Endothelial cell (in vitro differentiated cells): ENCODE measurements around the gene PTCRA. TPM values are rescaled to one million over a fixed set of nuclear protein-coding genes. Genes with fewer than 3 reads are reported as not detected.

ENCODE experiments used
- DNase-seq: peaks from one replicate; pipeline ENCODE4 v3.0.0; 2021; ENCODE audit warnings: low spot score
- H3K27ac Mint-ChIP-seq: one replicate; pipeline ENCODE4 v1.8.0; 2021; ENCODE audit warnings: mixed read lengths, inconsistent platforms; ENCODE audit not compliant: unreplicated experiment
- H3K27me3 Mint-ChIP-seq: one replicate; pipeline ENCODE4 v1.8.0; 2021; ENCODE audit warnings: mild to moderate bottlenecking, moderate library complexity, mixed read lengths, inconsistent platforms; ENCODE audit not compliant: unreplicated experiment
- H3K36me3 Mint-ChIP-seq: one replicate; pipeline ENCODE4 v1.8.0; 2021; ENCODE audit warnings: mild to moderate bottlenecking, low read depth, mixed read lengths, inconsistent platforms; ENCODE audit not compliant: unreplicated experiment
- H3K4me1 Mint-ChIP-seq: one replicate; pipeline ENCODE4 v1.8.0; 2021; ENCODE audit warnings: mild to moderate bottlenecking, mixed read lengths, inconsistent platforms; ENCODE audit not compliant: unreplicated experiment
- H3K4me3 Mint-ChIP-seq: one replicate; pipeline ENCODE4 v1.8.0; 2021; ENCODE audit warnings: mild to moderate bottlenecking, mixed read lengths, inconsistent platforms; ENCODE audit not compliant: unreplicated experiment
- H3K9me3 Mint-ChIP-seq: one replicate; pipeline ENCODE4 v1.8.0; 2021; ENCODE audit warnings: mixed read lengths, inconsistent platforms; ENCODE audit not compliant: unreplicated experiment
- total RNA-seq: library from RNA; stranded (reverse); fragmentation: NEBNext Ultra II Directional; extraction: Animal tissue kit (Norgen Biotek cat#: 25700); gene quantifications from one replicate; pipeline ENCODE4 v1.2.1, GENCODE V29; 2021; ENCODE audit not compliant: unreplicated experiment
- TF ChIP-seq, protein P1 (sequence below): fragments of 200-600 bp; sonication (generic); IDR thresholded peaks from one replicate; pipeline ENCODE4 v1.5.0; 2021; ENCODE audit warnings: antibody characterized with exemption; ENCODE audit not compliant: unreplicated experiment

The PTCRA gene
- total RNA-seq, 1 donor from 2014 or later = not detected

DNA sequence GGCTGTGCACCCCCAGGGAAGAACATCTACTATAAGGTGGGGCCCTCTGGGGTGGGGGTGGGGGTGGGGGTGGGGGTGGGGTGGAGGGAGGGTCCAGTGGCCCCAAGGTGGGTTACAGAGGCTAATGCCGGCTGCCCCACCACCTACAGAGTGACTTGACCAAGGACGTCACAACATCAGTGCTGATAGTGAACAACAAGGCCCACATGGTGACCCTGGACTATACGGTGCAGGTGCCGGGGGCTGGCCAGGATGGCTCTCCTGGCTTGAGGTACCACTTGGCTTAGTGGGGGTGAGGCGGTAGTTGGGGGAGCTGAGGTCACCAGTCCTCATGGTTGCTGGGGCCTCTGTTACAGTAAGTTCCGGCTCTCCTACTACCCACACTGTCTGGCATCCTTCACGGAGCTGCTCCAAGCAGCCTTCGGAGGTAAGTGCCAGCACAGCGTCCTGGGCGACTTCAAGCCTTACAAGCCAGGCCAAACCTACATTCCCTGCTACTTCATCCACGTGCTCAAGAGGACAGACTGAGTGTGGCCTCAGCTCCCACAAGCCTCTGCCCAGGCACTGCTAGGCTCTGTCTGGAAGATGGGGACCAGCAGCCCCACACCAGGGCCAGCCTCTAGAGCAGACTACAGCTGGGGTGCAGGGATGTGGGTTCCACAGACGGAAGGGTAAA lies 47.5 kb downstream of the PTCRA start:
- TF ChIP-seq, protein P1, sequence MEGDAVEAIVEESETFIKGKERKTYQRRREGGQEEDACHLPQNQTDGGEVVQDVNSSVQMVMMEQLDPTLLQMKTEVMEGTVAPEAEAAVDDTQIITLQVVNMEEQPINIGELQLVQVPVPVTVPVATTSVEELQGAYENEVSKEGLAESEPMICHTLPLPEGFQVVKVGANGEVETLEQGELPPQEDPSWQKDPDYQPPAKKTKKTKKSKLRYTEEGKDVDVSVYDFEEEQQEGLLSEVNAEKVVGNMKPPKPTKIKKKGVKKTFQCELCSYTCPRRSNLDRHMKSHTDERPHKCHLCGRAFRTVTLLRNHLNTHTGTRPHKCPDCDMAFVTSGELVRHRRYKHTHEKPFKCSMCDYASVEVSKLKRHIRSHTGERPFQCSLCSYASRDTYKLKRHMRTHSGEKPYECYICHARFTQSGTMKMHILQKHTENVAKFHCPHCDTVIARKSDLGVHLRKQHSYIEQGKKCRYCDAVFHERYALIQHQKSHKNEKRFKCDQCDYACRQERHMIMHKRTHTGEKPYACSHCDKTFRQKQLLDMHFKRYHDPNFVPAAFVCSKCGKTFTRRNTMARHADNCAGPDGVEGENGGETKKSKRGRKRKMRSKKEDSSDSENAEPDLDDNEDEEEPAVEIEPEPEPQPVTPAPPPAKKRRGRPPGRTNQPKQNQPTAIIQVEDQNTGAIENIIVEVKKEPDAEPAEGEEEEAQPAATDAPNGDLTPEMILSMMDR = no peak
- peaks cover 5% of the 10 kb centered on the region for H3K4me1 Mint-ChIP-seq
- no peak for DNase-seq
- peaks cover 10% of the 10 kb centered on the region for H3K27me3 Mint-ChIP-seq
- no peak overlapping the region for H3K27ac Mint-ChIP-seq
- no peak overlapping the region for H3K4me3 Mint-ChIP-seq
- no peaks in the 10 kb centered on the region for H3K9me3 Mint-ChIP-seq
- H3K36me3 Mint-ChIP-seq = peaks cover 19% of the 10 kb centered on the region

DNA sequence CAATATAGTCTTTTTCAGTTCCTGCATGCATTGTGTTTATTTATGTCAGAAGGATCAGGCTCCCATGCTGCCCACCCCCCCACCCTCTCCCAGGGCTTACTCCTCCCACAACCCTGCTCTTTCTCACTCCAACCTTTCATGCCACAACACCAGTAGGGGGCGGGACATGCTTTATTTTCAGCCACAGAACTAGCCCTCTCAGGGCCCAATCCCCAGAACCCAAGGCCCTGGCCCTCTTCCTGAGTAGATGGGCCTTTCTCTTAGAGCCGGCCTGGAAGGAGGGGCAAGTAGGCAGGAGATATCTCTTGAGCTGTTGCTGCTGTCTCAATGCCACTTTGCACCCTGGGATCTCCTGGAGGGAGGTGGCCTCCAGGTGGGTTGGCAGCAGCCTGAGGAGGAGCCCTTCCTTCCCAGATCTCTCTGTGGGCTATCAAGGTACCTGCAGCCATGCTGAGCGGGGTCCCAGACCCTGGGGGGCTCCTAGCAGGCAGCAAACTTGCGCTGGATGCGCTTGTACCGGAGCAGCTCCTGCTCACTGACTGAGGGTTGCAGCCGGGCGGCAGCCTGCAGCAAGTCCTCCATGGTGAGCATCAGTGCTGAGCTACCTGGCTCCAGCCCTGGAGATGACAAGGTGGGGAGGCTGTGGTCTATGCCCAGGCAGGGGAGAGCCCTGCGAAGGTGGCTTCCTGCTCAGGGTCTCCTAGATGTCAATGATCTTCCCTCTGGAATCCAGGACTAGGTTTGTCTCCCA lies 48.2 kb downstream of the PTCRA start:
- no peak overlapping the region for H3K4me3 Mint-ChIP-seq
- TF ChIP-seq, protein P1 = peak; percentile 39
- H3K4me1 Mint-ChIP-seq = peaks cover 5% of the 10 kb centered on the region
- H3K27me3 Mint-ChIP-seq = peaks cover 10% of the 10 kb centered on the region
- H3K36me3 Mint-ChIP-seq = peaks cover 19% of the 10 kb centered on the region
- H3K27ac Mint-ChIP-seq = no peak overlapping the region
- peak; percentile 62 for DNase-seq
- no peaks in the 10 kb centered on the region for H3K9me3 Mint-ChIP-seq

DNA sequence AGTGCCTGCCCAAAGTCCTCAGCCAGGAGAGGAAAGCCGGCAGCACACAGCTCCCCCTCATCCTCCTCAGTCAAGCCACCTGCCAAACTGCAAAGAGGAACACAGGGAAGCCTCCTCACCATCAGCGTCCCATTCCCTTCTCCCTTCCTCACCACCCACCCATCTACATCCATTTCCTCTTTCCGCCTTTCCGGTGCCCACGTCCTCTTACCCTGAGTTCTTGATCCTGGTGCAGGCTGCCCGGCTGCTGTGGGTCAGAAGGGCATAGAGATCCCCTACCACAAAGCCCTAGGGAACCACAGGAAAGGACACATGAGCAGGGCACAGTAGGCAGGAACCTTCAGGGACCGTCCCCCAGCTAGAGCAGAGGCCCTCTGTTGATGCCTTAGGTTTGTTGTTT lies 50.7 kb downstream of the PTCRA start:
- Mint-ChIP-seq H3K4me3 (no peak overlapping the region), H3K27me3 (peaks cover 10% of the 10 kb centered on the region), H3K9me3 (no peaks in the 10 kb centered on the region), H3K27ac (no peak overlapping the region), H3K4me1 (peaks cover 1% of the 10 kb centered on the region), H3K36me3 (peaks cover 19% of the 10 kb centered on the region)
- DNase-seq = no peak
- TF ChIP-seq, protein P1 = no peak

DNA sequence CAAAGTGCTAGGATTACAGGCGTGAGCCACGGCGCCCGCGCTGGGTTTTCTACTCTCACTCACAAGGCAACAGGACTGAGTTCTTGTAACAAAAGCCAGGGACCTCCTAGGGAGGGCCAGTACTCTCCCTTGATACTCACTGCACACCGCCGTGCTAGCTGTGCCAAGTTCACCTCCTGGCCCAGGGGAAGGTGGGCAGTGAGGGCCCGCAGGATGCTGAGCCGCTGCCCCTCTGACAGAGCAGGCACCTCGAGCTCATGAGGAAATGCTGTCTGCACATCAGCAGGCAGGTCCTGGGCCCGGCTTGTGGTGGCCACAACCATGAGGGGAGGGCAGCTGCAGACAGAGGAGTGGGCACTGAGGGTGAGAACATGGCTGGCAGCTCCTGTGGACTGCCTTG lies 51.4 kb downstream of the PTCRA start:
- H3K4me3 Mint-ChIP-seq = no peak overlapping the region
- no peak for DNase-seq
- TF ChIP-seq, protein P1 = no peak
- peaks cover 3% of the 10 kb centered on the region for H3K4me1 Mint-ChIP-seq
- no peak overlapping the region for H3K27ac Mint-ChIP-seq
- H3K27me3 Mint-ChIP-seq = peaks cover 6% of the 10 kb centered on the region
- H3K36me3 Mint-ChIP-seq = peaks cover 13% of the 10 kb centered on the region
- no peaks in the 10 kb centered on the region for H3K9me3 Mint-ChIP-seq

DNA sequence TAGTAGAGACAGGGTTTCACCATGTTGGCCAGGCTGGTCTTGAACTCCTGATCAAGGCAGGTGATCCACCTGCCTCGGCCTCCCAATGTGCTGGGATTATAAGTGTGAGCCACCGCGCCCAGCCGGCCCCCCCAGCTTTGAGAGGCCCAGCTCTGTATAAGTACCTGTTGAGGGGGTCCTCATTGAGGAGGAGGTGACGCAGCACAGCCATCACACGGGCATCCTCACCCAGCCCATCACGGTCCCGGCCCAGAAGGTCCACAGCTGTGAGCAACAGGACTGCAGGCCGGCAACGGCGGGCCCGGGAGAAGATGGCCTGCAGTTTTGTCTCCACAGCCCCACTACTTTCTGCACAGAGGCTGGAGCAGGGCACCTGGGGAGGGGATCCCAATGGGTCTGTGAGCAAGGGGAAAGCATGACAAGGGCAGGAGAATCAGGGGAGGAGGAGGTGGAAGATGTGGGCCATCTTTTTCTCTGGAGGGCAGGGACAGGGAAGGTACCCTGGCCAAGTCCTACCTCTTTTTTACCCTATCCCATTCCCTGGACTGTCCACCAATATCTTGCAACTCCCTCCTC lies 52.4 kb downstream of the PTCRA start:
- TF ChIP-seq, protein P1 = no peak
- peaks cover 3% of the 10 kb centered on the region for H3K4me1 Mint-ChIP-seq
- peaks cover 5% of the 10 kb centered on the region for H3K27me3 Mint-ChIP-seq
- H3K4me3 Mint-ChIP-seq = no peak overlapping the region
- H3K36me3 Mint-ChIP-seq = peaks cover 7% of the 10 kb centered on the region
- no peaks in the 10 kb centered on the region for H3K9me3 Mint-ChIP-seq
- H3K27ac Mint-ChIP-seq = no peak overlapping the region
- DNase-seq = no peak
